HepG2 (cell line): ENCODE measurements around the gene TP73. TPM values are rescaled to one million over a fixed set of nuclear protein-coding genes. Genes with fewer than 3 reads are reported as not detected.

Source experiments
- CBFB ChIP-seq: sonication (generic); formaldehyde crosslinking; IDR thresholded peaks from 2 replicates; pipeline ENCODE4 v1.4.0; 2020; ENCODE audit warnings: missing genetic modification reagents
- FOXA3 ChIP-seq: IDR thresholded peaks from 2 replicates; pipeline ENCODE4 v1.6.1; 2016; ENCODE audit warnings: missing genetic modification reagents, missing compliant biosample characterization
- MTA1 ChIP-seq: sonication (generic); formaldehyde crosslinking; IDR thresholded peaks from 2 replicates; pipeline ENCODE4 v1.4.0; 2020; ENCODE audit warnings: missing genetic modification reagents, mild to moderate bottlenecking, borderline replicate concordance
- NAIF1 ChIP-seq: sonication (generic); formaldehyde crosslinking; IDR thresholded peaks from 2 replicates; pipeline ENCODE4 v1.5.0; 2020; ENCODE audit warnings: mild to moderate bottlenecking, missing genetic modification reagents, borderline replicate concordance
- PAX8 ChIP-seq: sonication (generic); formaldehyde crosslinking; IDR thresholded peaks from 2 replicates; pipeline ENCODE4 v1.8.0; 2022; ENCODE audit warnings: mild to moderate bottlenecking, missing genetic modification reagents, borderline replicate concordance
- ZBTB8A ChIP-seq: sonication (generic); formaldehyde crosslinking; IDR thresholded peaks from 2 replicates; pipeline ENCODE4 v1.4.0; 2020; ENCODE audit warnings: mild to moderate bottlenecking, low read depth, missing genetic modification reagents, borderline replicate concordance
- ZNF335 ChIP-seq: sonication (generic); formaldehyde crosslinking; IDR thresholded peaks from 2 replicates; pipeline ENCODE4 v1.4.0; 2020; ENCODE audit warnings: missing genetic modification reagents
- ZNF652 ChIP-seq: IDR thresholded peaks from 2 replicates; pipeline ENCODE4 v1.6.1; 2016; ENCODE audit warnings: low read depth, borderline replicate concordance
- ZNF780A ChIP-seq: sonication (generic); formaldehyde crosslinking; IDR thresholded peaks from 2 replicates; pipeline ENCODE4 v1.8.0; 2022; ENCODE audit warnings: mild to moderate bottlenecking, missing genetic modification reagents, moderate library complexity
- ZNF850 ChIP-seq: sonication (generic); formaldehyde crosslinking; conservative IDR thresholded peaks from 2 replicates; pipeline ENCODE4 v1.9.0; 2021; ENCODE audit warnings: mild to moderate bottlenecking, missing genetic modification reagents
- polyA plus RNA-seq, 8 experiments: library from polyadenylated mRNA; depleted of rRNA in 3 of 8; stranded (reverse) in 7 of 8; unstranded in 1 of 8; fragments of >200 nt; fragmentation: Illumina TruSeq in 4 of 8; extraction: Trizol in 4 of 8; gene quantifications; 2 replicates each; pipeline versions ENCODE4 v1.2.1 to v1.2.3, GENCODE V29; 2011 to 2016; ENCODE audit warnings: low read depth in 4 of 8, missing spikeins in 1 of 8, mixed read lengths in 1 of 8; ENCODE audit not compliant: insufficient read depth in 1 of 8
- total RNA-seq, 5 experiments: library from RNA; depleted of rRNA; stranded (reverse); fragments of >200 nt; fragmentation: Illumina TruSeq; extraction: Trizol; gene quantifications; 2 replicates each; pipeline ENCODE4 v1.2.3, GENCODE V29; 2016; ENCODE audit warnings: low read depth in 1 of 5
- TF ChIP-seq, protein P1 (sequence below): sonication (generic); formaldehyde crosslinking; IDR thresholded peaks from 2 replicates; pipeline ENCODE4 v1.5.0; 2020; ENCODE audit warnings: mild to moderate bottlenecking, missing genetic modification reagents, borderline replicate concordance
- TF ChIP-seq, protein P2 (sequence below): sonication (generic); formaldehyde crosslinking; IDR thresholded peaks from 2 replicates; pipeline ENCODE4 v1.9.0; 2021; ENCODE audit warnings: missing genetic modification reagents, borderline replicate concordance
- TF ChIP-seq, protein P3 (sequence below): sonication (generic); formaldehyde crosslinking; IDR thresholded peaks from 2 replicates; pipeline ENCODE4 v1.8.0; 2022; ENCODE audit warnings: missing genetic modification reagents, mild to moderate bottlenecking, borderline replicate concordance
- TF ChIP-seq, protein P4 (sequence below): IDR thresholded peaks from 2 replicates; pipeline ENCODE4 v1.6.1; 2016
- TF ChIP-seq, protein P5 (sequence below): sonication (generic); formaldehyde crosslinking; IDR thresholded peaks from 2 replicates; pipeline ENCODE4 v1.8.0; 2023; ENCODE audit warnings: mild to moderate bottlenecking, missing genetic modification reagents
- TF ChIP-seq, protein P6 (sequence below): sonication (generic); formaldehyde crosslinking; IDR thresholded peaks from 2 replicates; pipeline ENCODE4 v1.4.0; 2020; ENCODE audit warnings: missing genetic modification reagents, mild to moderate bottlenecking, borderline replicate concordance
- TF ChIP-seq, protein P7 (sequence below): sonication (generic); formaldehyde crosslinking; IDR thresholded peaks from 2 replicates; pipeline ENCODE4 v1.4.0; 2020; ENCODE audit warnings: missing genetic modification reagents

The TP73 gene
- total and polyA plus RNA-seq, 2 of the 13 experiments (the other 11 are each of a cell fraction or from before 2014, with no cell fraction given) = 0.49 to 1.1 TPM

DNA sequence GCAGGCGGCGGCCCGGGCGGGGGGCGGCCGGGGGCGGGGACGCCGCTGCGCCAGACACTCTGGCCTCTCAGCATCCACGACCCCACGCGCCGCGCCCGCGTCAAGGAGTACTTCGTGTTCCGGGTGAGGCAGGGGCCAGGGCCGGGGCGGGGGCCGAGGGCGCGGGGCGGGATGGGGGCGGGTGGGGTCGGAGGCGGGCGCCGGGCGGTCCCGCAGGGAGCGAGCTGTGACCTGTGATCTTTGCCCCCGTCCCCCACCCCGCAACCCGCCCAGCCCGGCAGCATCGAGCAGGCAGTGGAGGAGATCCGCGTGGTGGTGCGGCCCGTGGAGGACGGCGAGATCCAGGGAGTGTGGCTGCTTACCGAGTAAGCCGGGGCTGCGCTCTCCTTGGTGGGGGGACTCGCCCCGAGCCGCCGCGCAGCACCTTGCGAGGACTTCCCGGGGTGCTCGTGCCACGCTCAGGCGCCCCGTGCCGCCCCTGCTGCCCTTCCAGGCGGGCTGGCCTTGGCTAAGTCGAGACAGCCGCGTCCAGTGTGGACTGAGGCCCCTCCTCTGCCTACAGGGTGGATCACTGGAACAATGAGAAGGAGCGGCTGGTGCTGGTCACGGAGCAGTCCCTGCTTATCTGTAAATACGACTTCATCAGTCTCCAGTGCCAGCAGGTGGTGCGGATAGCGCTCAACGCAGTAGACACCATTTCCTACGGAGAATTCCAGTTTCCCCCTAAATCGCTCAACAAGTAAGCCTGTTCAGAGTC lies 27.0 kb upstream of the TP73 start (continued):
- TF ChIP-seq, protein P1, sequence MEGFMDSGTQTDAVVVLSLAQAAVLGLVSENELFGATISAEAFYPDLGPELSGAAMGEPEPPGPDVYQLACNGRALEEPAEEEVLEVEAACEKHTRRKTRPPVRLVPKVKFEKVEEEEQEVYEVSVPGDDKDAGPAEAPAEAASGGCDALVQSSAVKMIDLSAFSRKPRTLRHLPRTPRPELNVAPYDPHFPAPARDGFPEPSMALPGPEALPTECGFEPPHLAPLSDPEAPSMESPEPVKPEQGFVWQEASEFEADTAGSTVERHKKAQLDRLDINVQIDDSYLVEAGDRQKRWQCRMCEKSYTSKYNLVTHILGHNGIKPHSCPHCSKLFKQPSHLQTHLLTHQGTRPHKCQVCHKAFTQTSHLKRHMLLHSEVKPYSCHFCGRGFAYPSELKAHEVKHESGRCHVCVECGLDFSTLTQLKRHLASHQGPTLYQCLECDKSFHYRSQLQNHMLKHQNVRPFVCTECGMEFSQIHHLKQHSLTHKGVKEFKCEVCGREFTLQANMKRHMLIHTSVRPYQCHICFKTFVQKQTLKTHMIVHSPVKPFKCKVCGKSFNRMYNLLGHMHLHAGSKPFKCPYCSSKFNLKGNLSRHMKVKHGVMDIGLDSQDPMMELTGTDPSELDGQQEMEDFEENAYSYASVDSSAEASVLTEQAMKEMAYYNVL = peak; percentile 70
- TF ChIP-seq ZBTB8A (CRISPR knock-in tag) (no peak), CBFB (no peak), PAX8 (CRISPR knock-in tag) (no peak), ZNF652 (CRISPR knock-in tag) (no peak), ZNF780A (CRISPR knock-in tag) (no peak), MTA1 (CRISPR knock-in tag) (peak; percentile 82; the same call in 1 of the 2 replicates), ZNF850 (CRISPR knock-in tag) (no peak), NAIF1 (CRISPR knock-in tag) (no peak), ZNF335 (CRISPR knock-in tag) (no peak), FOXA3 (CRISPR knock-in tag) (no peak)
- TF ChIP-seq, protein P2, sequence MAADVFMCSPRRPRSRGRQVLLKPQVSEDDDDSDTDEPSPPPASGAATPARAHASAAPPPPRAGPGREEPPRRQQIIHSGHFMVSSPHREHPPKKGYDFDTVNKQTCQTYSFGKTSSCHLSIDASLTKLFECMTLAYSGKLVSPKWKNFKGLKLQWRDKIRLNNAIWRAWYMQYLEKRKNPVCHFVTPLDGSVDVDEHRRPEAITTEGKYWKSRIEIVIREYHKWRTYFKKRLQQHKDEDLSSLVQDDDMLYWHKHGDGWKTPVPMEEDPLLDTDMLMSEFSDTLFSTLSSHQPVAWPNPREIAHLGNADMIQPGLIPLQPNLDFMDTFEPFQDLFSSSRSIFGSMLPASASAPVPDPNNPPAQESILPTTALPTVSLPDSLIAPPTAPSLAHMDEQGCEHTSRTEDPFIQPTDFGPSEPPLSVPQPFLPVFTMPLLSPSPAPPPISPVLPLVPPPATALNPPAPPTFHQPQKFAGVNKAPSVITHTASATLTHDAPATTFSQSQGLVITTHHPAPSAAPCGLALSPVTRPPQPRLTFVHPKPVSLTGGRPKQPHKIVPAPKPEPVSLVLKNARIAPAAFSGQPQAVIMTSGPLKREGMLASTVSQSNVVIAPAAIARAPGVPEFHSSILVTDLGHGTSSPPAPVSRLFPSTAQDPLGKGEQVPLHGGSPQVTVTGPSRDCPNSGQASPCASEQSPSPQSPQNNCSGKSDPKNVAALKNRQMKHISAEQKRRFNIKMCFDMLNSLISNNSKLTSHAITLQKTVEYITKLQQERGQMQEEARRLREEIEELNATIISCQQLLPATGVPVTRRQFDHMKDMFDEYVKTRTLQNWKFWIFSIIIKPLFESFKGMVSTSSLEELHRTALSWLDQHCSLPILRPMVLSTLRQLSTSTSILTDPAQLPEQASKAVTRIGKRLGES (CRISPR knock-in tag) = no peak
- TF ChIP-seq, protein P3, sequence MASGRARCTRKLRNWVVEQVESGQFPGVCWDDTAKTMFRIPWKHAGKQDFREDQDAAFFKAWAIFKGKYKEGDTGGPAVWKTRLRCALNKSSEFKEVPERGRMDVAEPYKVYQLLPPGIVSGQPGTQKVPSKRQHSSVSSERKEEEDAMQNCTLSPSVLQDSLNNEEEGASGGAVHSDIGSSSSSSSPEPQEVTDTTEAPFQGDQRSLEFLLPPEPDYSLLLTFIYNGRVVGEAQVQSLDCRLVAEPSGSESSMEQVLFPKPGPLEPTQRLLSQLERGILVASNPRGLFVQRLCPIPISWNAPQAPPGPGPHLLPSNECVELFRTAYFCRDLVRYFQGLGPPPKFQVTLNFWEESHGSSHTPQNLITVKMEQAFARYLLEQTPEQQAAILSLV = no peak; the same call in 1 of the 2 replicates
- TF ChIP-seq, protein P4, sequence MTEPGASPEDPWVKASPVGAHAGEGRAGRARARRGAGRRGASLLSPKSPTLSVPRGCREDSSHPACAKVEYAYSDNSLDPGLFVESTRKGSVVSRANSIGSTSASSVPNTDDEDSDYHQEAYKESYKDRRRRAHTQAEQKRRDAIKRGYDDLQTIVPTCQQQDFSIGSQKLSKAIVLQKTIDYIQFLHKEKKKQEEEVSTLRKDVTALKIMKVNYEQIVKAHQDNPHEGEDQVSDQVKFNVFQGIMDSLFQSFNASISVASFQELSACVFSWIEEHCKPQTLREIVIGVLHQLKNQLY (CRISPR knock-in tag) = no peak
- TF ChIP-seq, protein P5, sequence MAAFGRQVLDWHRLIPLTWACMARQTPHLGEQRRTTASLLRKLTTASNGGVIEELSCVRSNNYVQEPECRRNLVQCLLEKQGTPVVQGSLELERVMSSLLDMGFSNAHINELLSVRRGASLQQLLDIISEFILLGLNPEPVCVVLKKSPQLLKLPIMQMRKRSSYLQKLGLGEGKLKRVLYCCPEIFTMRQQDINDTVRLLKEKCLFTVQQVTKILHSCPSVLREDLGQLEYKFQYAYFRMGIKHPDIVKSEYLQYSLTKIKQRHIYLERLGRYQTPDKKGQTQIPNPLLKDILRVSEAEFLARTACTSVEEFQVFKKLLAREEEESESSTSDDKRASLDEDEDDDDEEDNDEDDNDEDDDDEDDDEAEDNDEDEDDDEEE (CRISPR knock-in tag) = no peak
- TF ChIP-seq, protein P6, sequence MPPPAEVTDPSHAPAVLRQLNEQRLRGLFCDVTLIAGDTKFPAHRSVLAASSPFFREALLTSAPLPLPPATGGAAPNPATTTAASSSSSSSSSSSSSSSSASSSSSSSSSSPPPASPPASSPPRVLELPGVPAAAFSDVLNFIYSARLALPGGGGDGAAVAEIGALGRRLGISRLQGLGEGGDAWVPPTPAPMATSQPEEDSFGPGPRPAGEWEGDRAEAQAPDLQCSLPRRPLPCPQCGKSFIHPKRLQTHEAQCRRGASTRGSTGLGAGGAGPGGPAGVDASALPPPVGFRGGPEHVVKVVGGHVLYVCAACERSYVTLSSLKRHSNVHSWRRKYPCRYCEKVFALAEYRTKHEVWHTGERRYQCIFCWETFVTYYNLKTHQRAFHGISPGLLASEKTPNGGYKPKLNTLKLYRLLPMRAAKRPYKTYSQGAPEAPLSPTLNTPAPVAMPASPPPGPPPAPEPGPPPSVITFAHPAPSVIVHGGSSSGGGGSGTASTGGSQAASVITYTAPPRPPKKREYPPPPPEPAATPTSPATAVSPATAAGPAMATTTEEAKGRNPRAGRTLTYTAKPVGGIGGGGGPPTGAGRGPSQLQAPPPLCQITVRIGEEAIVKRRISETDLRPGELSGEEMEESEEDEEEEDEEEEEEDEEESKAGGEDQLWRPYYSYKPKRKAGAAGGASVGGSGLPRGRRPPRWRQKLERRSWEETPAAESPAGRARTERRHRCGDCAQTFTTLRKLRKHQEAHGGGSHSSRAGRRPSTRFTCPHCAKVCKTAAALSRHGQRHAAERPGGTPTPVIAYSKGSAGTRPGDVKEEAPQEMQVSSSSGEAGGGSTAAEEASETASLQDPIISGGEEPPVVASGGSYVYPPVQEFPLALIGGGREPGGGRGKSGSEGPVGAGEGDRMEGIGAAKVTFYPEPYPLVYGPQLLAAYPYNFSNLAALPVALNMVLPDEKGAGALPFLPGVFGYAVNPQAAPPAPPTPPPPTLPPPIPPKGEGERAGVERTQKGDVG (CRISPR knock-in tag) = no peak
- TF ChIP-seq, protein P7, sequence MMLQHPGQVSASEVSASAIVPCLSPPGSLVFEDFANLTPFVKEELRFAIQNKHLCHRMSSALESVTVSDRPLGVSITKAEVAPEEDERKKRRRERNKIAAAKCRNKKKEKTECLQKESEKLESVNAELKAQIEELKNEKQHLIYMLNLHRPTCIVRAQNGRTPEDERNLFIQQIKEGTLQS (CRISPR knock-in tag) = no peak
